Measurements from ENCODE around the gene DYNLRB1. TPM values are rescaled to one million over a fixed set of nuclear protein-coding genes. Genes with fewer than 3 reads are reported as not detected.
A peak's percentile ranks its signal among the peaks of the same experiment; 100 is the strongest.

DYNLRB1 gene
- total RNA-seq, 6 donors from 2014 or later, result 77.5 to 156 (median 122) TPM

GRCh38 chr20:34579191-34579978, 63.2 kb downstream of the DYNLRB1 start:
- Histone ChIP-seq H3K9me3 (no peaks in the 10 kb centered on the region), H3K4me1 (peaks cover 0 to 21% (median 10%) of the 10 kb centered on the region in 4 donors), H3K27ac (no peak overlapping the region), H3K36me3 (peaks cover 0 to 23% (median under 1%) of the 10 kb centered on the region in 4 donors), H3K4me3 (no peak overlapping the region), H3K27me3 (no peaks in the 10 kb centered on the region)
- TF ChIP-seq EP300 (IDR thresholded peaks at IDR 0.05) (no peak), POLR2AphosphoS5 (IDR thresholded peaks at IDR 0.05) (no peak), POLR2A (IDR thresholded peaks at IDR 0.05) (no peak)
- TF ChIP-seq, protein P1, sequence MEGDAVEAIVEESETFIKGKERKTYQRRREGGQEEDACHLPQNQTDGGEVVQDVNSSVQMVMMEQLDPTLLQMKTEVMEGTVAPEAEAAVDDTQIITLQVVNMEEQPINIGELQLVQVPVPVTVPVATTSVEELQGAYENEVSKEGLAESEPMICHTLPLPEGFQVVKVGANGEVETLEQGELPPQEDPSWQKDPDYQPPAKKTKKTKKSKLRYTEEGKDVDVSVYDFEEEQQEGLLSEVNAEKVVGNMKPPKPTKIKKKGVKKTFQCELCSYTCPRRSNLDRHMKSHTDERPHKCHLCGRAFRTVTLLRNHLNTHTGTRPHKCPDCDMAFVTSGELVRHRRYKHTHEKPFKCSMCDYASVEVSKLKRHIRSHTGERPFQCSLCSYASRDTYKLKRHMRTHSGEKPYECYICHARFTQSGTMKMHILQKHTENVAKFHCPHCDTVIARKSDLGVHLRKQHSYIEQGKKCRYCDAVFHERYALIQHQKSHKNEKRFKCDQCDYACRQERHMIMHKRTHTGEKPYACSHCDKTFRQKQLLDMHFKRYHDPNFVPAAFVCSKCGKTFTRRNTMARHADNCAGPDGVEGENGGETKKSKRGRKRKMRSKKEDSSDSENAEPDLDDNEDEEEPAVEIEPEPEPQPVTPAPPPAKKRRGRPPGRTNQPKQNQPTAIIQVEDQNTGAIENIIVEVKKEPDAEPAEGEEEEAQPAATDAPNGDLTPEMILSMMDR (IDR thresholded peaks at IDR 0.05), result peak in 3 of 6 experiments; percentile 26 to 46 (median 32)
- DNase-seq, result no peak
- peak; percentile 47 to 65 for ATAC-seq (ENCODE audit: low FRiP score in 2 of 2)
- 85 to 86% methylated on average over 11 of the region's 11 CpGs for WGBS, 2 donors

DNA sequence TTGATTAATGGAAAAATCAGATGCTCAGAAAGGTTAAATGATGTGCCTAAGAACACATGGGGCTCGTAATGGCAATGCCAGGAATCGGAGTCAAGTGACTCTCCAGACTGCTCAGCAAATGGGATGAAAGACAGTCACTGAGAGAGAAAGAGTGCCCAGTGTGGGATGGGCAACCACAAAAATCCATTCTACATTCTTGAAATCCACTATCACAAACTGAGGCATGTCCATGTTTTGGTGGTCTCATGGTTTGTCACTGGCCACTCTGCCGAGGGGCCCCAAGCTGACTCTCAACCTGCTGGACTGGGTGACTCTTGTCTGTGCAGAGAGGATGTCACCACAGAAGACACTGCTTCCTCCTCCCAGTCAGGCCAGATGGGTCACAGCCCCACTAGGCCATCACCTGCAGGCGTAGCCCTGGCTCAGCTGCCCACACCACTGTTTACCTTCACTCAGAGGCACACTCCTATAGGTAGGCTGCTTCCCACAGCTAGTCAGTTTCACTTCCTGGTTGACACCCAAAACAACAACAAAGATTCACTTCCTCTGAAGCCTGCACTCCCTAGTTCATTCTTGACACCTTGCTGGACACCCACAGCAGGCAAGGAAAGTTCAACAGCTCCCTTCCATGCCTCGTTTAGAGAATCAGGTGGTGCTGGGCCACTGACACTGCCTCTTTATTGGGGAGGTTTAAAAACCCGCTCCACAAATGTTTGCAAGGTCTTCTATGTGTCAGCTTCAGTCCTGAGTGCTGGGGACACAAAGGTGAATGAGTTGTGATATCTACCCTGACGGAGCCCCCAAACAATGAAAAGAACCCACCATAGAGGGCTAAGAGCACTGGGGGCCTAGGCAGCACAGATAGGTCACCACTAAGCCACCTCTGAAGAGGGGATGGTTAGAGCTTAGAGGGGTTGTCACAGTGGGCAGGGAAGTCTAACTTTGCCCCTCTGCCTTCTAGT, 64.0 kb downstream of the DYNLRB1 start:
- Histone ChIP-seq H3K4me1 (peaks cover 0 to 21% (median 10%) of the 10 kb centered on the region in 4 donors), H3K36me3 (peaks cover 0 to 25% (median 0%) of the 10 kb centered on the region in 4 donors), H3K27ac (peak overlapping the region in 3 of 4 donors; percentile 19 to 48 (median 36)), H3K9me3 (no peaks in the 10 kb centered on the region), H3K4me3 (no peak overlapping the region), H3K27me3 (no peaks in the 10 kb centered on the region)
- TF ChIP-seq POLR2A (IDR thresholded peaks at IDR 0.05), result no peak
- no peak for TF ChIP-seq EP300 (IDR thresholded peaks at IDR 0.05)
- TF ChIP-seq, protein P1 (IDR thresholded peaks at IDR 0.05), result no peak
- TF ChIP-seq POLR2AphosphoS5 (IDR thresholded peaks at IDR 0.05), result no peak
- ATAC-seq (ENCODE audit: low FRiP score in 2 of 2), result peak in 1 of 2 donors; percentile 52
- WGBS, 2 donors, result 91% methylated on average over 7 of the region's 7 CpGs
- DNase-seq, result no peak

DNA sequence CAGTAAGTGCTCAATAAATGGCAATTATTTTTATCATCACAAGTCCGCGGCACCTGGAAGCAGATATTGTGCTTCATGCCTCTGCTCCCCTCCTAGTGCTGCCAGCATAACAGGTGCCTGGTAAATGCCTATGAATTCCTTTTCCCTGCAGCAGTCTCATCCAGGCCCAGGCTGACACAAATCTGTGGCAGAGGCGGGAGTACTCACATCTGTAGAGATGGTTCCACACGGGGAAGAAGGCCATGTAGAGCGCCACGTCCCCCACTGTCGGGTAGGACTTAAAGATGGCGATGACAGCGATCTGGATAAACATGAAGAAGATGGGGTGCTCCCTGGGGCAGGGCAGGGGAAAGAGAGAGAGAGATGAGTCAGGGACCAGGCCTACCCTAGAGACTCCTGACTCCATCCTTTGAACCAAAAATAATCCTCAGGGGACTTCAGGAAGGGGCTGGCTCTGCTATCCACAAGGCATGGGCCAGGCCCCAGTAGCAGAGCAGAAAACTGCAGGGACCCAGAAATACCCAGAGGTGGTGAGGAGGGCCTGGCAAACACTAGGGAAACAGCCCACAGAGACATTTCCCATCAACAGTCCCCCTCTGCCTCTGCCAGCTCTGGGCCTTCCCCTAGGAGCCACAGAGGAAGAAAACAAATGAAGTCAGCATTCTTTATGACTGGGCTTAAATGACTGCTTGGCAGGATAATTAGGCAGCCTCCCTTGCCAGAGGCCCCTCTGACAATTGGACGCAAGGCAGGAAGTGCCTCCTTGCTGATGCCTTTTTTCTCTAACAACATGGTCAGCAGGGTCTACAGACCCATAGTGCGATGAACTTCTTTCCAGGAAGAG, 65.3 kb downstream of the DYNLRB1 start:
- ATAC-seq (ENCODE audit: low FRiP score in 2 of 2) (peak in 1 of 2 donors; percentile 13), DNase-seq (no peak)
- 85 to 86% methylated on average over 9 to 11 of the region's 11 CpGs for WGBS, 2 donors
- H3K27ac ChIP-seq, result peak overlapping the region in 3 of 4 donors; percentile 37 to 73 (median 62)
- no peaks in the 10 kb centered on the region for H3K9me3 ChIP-seq
- H3K36me3 ChIP-seq, result peaks cover 0 to 27% (median 0%) of the 10 kb centered on the region in 4 donors
- TF ChIP-seq POLR2A (IDR thresholded peaks at IDR 0.05) (no peak), POLR2AphosphoS5 (IDR thresholded peaks at IDR 0.05) (no peak), EP300 (IDR thresholded peaks at IDR 0.05) (no peak)
- TF ChIP-seq, protein P1 (IDR thresholded peaks at IDR 0.05), result no peak
- H3K4me1 ChIP-seq, result peaks cover 0 to 21% (median 10%) of the 10 kb centered on the region in 4 donors
- no peaks in the 10 kb centered on the region for H3K27me3 ChIP-seq
- H3K4me3 ChIP-seq, result no peak overlapping the region

GRCh38 chr20:34582221-34582620, 66.0 kb downstream of the DYNLRB1 start:
- Histone ChIP-seq H3K4me1 (peaks cover 0 to 21% (median 10%) of the 10 kb centered on the region in 4 donors), H3K36me3 (peaks cover 0 to 32% (median 0%) of the 10 kb centered on the region in 4 donors), H3K27me3 (no peaks in the 10 kb centered on the region), H3K4me3 (no peak overlapping the region), H3K9me3 (no peaks in the 10 kb centered on the region), H3K27ac (peak overlapping the region in 2 of 4 donors; percentile 62 to 73)
- TF ChIP-seq POLR2AphosphoS5 (IDR thresholded peaks at IDR 0.05) (no peak), POLR2A (IDR thresholded peaks at IDR 0.05) (no peak), EP300 (IDR thresholded peaks at IDR 0.05) (no peak)
- TF ChIP-seq, protein P1 (IDR thresholded peaks at IDR 0.05), result no peak
- DNase-seq (no peak), ATAC-seq (ENCODE audit: low FRiP score in 2 of 2) (no peak)
- WGBS, 2 donors, result 81 to 82% methylated on average over 4 of the region's 4 CpGs
